ENCODE results near the gene MCOLN1. TPM values are rescaled to one million over a fixed set of nuclear protein-coding genes. Genes with fewer than 3 reads are reported as not detected.

Gene MCOLN1
- total and polyA plus RNA-seq, 11 donors = 12.1 to 49.7 (median 21.0) TPM

DNA sequence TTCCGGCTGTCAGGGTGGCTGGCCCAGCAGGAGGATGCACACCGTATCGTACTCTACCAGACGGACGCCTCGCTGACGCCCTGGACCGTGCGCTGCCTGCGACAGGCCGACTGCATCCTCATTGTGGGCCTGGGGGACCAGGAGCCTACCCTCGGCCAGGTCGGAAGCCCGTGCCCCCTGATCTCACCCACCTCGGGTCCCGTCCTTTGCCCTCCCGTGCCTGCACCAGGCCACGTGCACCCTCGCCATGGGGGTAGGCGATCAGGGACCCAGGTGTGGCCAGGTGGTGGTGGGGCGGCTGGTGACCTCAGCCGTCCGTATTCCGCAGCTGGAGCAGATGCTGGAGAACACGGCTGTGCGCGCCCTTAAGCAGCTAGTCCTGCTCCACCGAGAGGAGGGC is 32.1 kb downstream of the MCOLN1 start:
- ATAC-seq (no peak), DNase-seq (no peak)
- H3K27me3 ChIP-seq = no peaks in the 10 kb centered on the region
- intact Hi-C loops (cut with DNase I) = no loop called here
- no peak overlapping the region for H3K4me3 ChIP-seq
- 87 to 94% (median 92%) methylated on average over 15 to 28 of the region's 28 CpGs for WGBS, 4 donors
- H3K27ac ChIP-seq = no peak overlapping the region
- no peaks in the 10 kb centered on the region for H3K9me3 ChIP-seq
- H3K36me3 ChIP-seq = peaks cover 0 to 91% (median 63%) of the 10 kb centered on the region in 9 donors
- no peak for TF ChIP-seq CTCF (IDR thresholded peaks at IDR 0.05)
- TF ChIP-seq POLR2A (IDR thresholded peaks at IDR 0.05) = no peak
- peaks cover 0 to 5% (median 0%) of the 10 kb centered on the region in 12 donors for H3K4me1 ChIP-seq

GRCh38 chr19:7554990-7555864 is 32.8 kb downstream of the MCOLN1 start:
- Histone ChIP-seq H3K4me1 (peaks cover 0 to 5% (median 0%) of the 10 kb centered on the region in 12 donors), H3K36me3 (peaks cover 0 to 91% (median 63%) of the 10 kb centered on the region in 9 donors), H3K27ac (no peak overlapping the region), H3K27me3 (no peaks in the 10 kb centered on the region), H3K9me3 (peaks cover 0 to 1% (median 0%) of the 10 kb centered on the region in 12 donors), H3K4me3 (no peak overlapping the region)
- DNase-seq = no peak
- TF ChIP-seq CTCF (IDR thresholded peaks at IDR 0.05) (no peak), POLR2A (IDR thresholded peaks at IDR 0.05) (no peak)
- ATAC-seq = no peak
- 72 to 83% (median 76%) methylated on average over 44 to 62 of the region's 62 CpGs for WGBS, 4 donors
- intact Hi-C loops (cut with DNase I) = no loop called here

DNA sequence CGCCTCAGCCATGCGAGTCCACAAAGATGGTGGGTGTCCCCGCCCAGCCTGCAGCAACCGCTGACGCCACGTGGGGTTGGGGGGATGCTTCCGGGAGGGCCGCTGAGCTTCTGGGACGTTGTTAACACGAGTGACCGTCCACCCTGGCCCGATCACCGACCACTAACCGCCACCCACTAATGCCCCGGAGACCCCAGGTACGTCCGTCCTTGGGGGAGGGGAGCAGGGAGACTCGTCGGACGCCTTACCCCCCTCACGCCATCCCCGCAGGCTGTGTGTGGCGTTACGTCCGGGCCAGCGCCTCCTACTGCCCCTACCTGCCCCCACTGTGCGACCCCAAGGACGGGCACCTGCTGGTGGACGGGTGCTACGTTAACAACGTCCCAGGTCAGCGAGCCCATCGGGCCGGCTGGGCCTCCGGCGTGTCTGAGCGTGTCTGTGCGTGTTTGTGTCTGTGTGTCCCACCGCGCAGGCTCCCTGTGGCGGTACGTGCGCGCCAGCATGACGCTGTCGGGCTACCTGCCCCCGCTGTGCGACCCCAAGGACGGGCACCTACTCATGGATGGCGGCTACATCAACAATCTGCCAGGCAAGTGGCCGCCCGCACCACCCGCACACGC is 34.4 kb downstream of the MCOLN1 start:
- 96 to 97% (median 97%) methylated on average over 40 to 54 of the region's 54 CpGs for WGBS, 4 donors
- Histone ChIP-seq H3K4me3 (no peak overlapping the region), H3K4me1 (no peaks in the 10 kb centered on the region), H3K27ac (no peak overlapping the region), H3K27me3 (no peaks in the 10 kb centered on the region), H3K36me3 (peaks cover 0 to 95% (median 72%) of the 10 kb centered on the region in 9 donors), H3K9me3 (peaks cover 0 to 5% (median 0%) of the 10 kb centered on the region in 12 donors)
- DNase-seq (no peak), ATAC-seq (no peak)
- no peak for TF ChIP-seq POLR2A (IDR thresholded peaks at IDR 0.05)
- no peak for TF ChIP-seq CTCF (IDR thresholded peaks at IDR 0.05)
- intact Hi-C loops (cut with DNase I) = no loop called here

GRCh38 chr19:7558667-7559066 is 36.2 kb downstream of the MCOLN1 start:
- ATAC-seq (no peak), DNase-seq (no peak)
- TF ChIP-seq POLR2A (IDR thresholded peaks at IDR 0.05) = no peak
- TF ChIP-seq CTCF (IDR thresholded peaks at IDR 0.05) = no peak
- peaks cover 0 to 5% (median 0%) of the 10 kb centered on the region in 12 donors for H3K9me3 ChIP-seq
- WGBS, 4 donors = 91 to 96% (median 94%) methylated on average over 11 to 18 of the region's 18 CpGs
- H3K27me3 ChIP-seq = no peaks in the 10 kb centered on the region
- no peaks in the 10 kb centered on the region for H3K4me1 ChIP-seq
- H3K4me3 ChIP-seq = no peak overlapping the region
- no peak overlapping the region for H3K27ac ChIP-seq
- intact Hi-C loops (cut with DNase I) = no loop called here
- H3K36me3 ChIP-seq = peaks cover 0 to 86% (median 68%) of the 10 kb centered on the region in 9 donors
